GM18861 (cell line): ENCODE results near the gene NRG3.

Source experiments
- ATAC-seq: cut with Tn5 transposase; IDR thresholded peaks from one replicate; pipeline ENCODE4 v1.9.1; 2021; ENCODE audit not compliant: unreplicated experiment

Gene NRG3

DNA sequence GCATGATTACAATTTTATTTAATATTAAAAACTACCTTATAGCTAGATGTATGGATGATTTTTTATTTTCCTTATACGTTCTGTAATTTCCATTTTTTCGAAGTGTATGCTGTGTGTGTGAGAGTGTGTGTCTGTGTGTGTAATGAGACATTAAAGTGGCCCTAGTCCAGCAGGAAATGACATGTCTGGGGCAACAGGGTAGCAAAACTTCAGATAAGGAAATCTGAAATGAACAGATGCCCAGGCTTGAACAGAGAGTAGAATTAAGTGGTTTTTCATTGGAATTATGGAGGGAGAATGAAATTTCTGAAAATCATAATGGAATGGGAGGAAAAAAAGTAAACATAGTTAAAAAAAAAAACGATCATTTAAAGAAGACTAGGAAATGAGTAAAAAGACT is 200.6 kb downstream of the NRG3 start:
- ATAC-seq: no peak

DNA sequence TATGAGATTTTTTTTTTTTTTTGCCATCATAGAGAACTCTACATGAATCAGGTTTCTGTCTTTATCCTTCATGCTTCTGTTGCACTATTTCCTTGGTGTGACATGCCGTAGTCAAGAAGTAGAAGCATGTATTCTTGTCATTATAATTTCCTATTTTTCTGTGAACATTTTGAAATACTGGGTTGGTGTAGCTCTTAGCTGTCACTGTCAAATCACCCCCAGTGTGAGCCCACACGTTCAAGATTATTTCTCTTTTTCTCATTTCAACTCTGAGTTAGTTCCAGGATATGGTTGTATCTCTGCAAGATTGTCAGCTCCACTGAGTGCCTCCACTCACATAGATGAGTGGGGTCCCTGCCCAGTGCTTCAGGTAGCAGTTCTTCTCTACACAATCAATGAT is 209.5 kb downstream of the NRG3 start:
- ATAC-seq: no peak

DNA sequence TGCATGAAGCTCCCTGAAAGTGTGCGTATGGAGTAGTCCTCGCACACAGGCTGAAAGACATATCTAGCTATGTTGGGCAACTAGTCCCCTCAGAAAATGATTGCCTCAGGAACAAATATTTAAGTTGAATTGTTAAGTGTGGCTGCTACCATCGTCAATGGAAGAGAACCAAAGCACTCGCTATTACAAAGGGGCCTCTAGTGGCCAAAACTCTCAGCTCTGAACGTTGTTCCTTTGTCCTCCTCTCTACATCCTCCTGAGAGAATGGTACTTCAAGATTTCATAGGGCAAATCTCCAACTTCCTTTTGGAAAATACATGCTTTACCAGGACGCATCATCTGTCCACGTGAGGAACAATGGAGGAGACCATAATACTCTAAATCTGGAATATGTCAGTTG is 209.9 kb downstream of the NRG3 start:
- no peak for ATAC-seq

DNA sequence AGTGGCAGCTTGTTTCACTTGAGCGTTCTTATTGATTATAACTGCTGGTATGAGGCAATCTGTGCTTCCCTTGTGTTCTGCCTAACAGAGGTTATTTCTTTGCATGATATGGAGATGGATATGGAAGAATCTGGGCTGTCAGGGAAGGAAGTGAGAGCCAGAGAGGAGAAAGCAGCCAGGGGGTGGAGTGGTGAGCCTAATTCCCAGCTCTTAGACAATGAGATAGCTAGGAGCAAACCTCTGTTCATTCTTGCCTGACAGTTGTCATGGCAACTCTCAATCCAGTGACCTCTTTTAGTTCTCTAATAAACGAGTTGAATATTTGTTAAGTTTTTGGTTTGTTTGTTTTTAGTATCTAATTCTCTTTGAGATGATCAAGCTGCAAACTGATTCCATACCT is 214.3 kb downstream of the NRG3 start:
- no peak for ATAC-seq

DNA sequence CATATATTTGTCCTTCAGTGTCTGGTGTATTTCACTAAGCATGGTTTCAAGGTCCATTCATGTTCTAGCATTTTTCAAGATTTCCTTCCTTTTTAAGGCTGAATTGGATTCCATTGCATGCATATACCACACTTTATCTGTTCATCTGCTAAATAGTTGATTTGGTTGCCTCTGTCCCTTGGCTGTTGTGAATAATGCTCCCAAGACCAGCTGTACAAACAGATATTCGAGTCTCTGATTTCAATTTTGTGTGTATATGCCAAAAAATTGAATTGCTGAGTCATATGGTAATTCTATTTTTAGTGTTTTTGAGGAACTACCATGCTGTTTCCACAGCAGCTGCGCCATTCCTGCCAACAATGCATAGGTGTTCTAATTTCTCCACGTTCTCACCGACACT is 216.4 kb downstream of the NRG3 start:
- no peak for ATAC-seq

DNA sequence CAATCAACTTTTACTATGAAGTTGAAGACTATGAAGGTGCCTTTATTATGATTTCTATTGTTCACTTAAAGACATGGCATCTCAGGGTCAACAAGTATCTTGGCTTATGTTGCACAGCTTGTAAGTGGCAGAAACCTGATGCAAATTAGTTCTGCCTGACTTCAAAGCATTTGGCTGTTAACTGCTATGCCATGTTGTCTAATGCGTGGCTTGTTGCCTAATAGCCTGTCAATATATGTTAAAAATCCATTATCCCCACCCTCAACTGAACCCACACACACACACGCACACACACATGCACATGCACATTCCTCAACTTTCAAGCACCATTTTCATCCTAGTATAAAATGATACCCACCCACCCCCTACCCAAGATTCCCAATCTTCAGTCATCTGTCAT is 217.1 kb downstream of the NRG3 start:
- ATAC-seq: no peak

DNA sequence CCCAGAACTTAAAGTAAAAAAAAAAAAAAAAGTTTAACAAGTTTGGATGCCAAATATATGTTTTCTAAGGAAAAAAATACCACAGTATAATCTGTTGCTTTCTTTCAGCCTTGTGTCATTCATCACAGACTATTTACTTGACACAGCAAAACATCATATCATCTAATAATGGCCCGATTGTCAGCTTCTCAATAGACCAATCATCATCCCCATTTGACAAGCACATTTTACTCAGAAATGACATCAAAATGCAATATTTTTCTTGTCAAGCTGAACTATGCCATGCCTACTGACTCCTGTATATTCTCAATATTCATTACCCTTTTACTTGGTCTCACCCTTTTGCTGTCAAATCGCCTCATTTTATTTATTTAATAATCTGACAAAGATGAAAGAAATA is 249.7 kb downstream of the NRG3 start:
- no peak for ATAC-seq

DNA sequence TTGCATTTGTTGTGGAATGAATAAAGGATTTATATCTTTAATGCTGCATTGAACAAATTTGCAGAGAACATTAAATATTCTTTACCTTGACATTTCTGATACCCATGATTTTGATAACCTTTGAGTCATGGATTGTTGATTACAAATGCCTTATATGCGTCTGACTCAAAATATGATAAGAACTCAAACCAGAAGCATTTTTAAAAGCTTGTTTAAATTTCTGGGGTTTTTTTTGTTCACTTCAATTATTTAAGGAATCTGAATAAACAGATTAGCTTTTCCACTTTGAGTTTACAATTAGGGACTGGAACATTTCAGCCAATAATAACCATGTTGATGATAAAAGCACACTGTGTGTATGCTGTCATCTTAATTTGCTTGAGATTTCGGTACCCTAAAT is 253.5 kb downstream of the NRG3 start:
- ATAC-seq: no peak

DNA sequence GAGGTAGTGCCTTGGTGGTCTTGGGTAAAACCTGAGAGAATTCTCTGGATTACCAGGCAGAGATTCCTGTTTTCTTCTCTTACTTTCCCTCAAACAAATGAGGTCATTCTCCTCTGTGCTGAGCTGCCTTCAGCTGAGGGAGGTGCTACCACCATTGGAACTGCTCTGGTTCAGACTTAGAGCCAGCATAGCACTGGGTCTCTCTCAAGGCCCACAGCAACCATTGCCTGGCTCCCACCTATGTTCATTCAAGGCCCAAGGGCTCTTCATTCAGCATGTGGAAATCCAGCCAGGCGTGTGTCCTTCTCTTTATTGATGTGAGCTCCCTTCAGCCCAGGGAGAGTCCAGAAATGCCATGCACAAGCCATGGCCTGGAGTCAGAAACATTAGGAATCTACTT is 261.1 kb downstream of the NRG3 start:
- no peak for ATAC-seq

DNA sequence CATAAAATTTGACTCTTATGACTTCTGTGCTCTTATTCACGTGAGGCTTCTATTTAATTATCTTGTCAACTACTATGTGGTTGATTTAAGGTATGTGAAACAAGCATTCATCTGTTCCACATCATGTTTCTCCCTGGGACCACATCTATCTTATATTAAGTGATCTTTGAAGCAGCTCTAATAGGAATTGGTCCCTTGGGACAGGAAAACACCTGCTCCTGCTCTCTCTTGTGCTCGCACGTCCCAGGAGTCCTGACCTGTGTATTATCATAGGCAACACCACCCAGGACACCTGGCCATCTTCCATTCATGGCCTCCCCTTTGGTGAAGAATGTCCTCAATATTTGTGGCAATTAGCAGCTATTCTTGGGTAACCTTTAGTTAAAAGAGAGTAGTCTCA is 269.2 kb downstream of the NRG3 start:
- no peak for ATAC-seq

DNA sequence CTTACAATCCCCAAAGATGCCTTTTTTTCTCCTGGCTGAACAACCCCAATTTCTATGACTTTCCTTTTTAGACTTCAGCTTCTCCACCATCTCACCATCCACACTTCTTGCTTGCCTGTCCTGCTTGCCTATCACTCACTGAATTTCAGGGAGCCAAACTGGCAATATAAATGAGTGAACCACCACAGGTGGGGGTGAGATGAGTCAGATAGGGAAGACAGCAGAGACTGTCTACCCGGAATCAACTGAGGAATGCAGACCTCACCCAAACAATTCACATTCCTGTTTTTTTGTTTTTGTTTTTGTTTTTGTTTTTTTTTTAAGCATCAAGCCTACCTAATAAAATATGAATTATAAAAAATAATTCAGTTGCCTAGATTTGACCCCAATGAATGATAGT is 273.8 kb downstream of the NRG3 start:
- ATAC-seq: no peak

DNA sequence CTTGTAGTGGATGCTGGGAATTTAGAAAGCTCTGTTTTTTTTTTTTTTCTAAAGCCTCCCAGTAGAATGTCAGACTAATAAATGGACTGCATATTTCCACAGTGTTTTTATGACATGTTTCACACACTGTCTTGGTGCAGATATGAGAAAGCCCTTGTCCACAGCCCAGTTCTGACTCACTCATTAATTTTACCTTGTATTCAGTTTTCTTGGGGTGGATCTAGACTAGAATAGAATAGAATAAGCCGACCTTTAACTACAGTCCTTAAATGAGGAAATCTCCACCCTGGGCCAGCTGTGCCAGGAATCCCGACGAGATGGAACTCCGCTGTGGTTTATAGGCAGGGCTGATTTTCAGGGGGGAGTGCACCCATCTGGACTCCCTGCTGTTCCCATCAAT is 274.7 kb downstream of the NRG3 start:
- ATAC-seq: no peak

DNA sequence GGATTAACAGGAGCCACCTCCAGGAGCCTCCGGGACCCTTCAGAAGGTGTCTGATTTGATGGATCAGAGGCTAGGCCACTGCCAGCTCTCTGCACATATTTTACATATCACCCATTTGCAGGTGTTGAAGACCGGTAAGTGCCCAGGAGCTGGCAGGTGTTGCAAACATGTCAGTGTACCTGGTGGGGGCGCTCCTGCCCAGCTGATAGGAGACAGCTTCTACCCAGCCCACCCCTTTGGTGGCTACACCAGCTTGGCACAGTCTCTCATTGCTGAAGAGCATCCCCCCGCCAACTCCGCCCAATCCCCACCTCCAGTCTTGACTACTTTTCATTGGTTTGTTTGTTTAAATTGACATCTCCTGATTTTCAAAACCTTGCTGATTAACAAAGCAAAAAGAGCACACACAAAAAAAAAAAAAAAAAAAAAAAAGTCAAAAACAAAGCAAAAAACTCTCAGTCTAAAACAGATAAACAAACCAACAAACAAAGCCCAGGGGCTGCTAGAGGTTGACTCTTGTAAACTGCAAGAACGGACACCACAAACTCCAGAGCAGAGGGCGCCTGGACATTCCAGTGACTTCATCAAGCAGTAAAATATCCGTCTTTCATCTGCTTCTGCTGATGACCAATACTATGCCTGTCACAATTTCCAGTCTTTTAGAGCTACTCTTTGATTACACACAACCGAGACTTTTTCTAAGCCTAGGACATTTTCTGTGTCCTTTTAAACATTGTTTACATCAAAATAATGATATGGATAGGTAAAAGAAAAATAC is 275.3 kb downstream of the NRG3 start:
- ATAC-seq: no peak

DNA sequence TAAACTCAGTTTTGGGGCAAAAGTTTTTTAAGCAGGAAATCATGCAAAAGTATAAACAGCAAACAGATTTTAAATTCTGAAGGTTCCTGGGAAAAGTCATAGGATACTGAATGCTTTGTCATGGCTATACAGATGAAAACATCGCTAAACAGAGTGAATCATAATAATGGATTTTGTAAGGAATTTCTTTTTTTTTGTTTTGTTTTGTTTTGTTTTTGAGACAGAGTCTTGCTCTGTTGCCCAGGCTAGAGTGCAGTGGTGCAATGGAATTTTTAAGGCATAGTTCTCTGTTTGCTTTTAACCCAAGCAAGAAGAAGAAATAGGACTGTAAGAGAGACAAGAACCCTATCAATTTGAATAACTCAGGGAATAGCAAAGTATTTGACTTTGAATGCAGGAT is 285.3 kb downstream of the NRG3 start:
- ATAC-seq: no peak

DNA sequence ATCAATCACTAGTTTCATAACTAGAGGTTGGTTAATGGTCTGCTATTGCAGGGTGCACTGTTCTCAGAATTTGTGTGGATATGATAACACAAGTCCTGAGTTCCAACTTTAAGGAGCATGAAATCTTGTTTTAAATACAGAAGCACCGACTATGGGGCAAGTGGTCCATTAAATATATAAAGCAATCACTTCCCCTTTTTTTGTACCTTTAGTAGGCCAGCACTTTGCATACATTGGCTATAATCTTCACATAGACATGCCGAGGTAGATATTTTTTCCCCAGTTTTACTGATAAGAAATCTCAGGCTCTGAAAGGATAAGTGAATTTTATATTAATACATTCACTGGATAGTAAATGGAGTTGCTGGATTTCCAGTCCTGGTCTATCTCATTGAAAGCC is 286.3 kb downstream of the NRG3 start:
- no peak for ATAC-seq

DNA sequence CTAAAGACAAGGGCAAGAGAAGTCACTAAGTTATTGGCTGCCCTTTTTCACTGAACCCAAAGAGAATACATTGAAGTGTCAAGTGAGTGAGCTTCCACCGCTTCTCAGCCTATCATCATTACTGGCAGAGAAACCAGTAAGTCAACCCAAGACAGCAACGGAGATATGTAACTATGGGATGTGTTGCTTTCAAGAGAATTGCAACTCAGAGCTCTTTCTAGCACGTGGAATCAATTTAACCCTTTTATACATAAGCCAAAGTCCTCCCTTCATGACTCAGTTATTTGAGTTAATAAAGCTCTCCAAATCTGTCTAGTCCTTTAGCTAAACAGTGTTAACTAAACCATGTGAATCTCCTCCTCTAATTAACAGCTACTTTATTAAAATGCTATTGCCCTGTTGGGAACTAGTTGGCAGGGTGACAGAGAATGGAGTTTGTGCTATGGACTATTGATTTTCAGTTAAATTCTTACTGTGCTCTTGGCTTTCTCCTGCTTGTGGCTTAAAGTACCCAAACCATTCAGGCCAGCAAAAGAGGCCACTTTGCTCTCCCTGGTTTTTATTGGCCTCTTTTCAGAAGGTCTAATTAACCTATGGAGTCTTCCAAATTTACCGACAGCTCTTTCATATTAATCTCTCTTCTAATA is 287.7 kb downstream of the NRG3 start:
- ATAC-seq: no peak

DNA sequence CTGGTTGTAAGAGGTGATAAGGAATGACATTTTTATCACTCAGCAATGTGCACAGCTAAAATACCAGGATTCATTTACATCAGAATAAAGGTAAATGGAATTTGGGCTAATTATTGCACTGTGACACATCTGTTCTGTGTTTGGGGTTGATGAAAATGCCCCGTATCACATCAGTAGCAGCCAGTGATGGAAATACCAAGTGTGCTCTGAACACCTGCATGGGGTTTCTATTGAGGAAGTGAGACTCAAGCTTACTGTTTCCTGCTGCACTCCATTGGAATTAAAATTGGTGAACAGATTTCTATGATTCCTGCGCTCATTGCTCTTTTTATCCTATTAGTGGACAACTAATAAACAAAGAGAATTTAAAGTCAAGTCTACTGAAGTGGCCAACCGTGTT is 296.9 kb downstream of the NRG3 start:
- ATAC-seq: no peak

DNA sequence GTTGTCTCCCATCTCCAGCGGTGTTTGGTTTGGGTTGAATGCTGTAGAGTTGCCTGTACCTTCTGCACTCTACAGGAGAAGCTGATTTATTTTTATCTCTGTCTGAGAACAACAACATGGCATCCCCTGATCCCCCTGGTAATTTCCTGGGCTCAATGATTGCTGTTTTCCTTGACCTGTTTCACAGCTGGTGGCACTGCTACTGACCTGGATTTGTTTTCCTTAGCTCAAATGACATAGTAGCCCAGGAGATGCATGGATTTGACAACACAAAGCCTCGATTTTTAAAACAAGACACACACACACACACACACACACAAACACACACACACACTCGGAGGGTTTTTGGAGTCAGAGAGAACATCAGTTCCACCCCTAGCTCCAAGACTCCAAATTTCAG is 301.6 kb downstream of the NRG3 start:
- no peak for ATAC-seq

DNA sequence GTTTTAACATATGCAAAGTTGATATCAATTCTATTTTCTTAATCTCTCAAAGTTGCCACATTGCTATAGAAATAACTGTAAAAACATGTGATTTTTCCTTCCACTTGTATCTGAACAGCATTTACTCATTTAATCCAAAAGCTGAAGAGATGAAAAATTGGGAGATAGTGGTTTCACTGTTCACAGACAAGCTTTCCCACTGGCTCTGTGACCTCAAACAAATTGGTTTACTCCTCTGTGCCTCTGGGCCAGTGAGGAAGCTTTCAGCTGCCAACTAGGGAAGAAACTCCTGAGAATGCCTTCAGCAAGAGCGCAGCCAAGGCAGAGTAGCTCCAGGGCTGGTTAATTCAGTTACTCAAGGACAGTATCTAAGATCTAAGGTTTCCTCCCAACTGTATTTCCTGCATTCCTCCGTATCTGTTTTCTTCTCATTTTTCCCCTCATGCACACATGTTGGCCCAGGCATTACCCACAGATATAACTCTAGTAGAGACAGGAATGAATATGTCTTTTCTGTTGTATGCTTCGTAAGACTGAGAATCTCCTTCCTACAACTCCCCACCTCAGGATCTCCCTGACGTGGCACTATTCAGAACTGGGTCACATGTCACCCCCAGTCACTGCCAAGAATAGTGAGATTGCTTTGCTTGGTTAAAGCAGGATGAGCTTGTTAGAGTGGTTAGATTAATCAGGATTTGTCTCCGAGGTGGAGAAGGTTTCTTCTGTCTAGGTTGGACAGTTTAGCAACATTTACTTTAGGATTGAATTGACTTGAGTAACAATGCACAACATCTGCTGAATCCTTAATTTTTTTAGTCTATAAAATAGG is 315.7 kb downstream of the NRG3 start:
- ATAC-seq: no peak

DNA sequence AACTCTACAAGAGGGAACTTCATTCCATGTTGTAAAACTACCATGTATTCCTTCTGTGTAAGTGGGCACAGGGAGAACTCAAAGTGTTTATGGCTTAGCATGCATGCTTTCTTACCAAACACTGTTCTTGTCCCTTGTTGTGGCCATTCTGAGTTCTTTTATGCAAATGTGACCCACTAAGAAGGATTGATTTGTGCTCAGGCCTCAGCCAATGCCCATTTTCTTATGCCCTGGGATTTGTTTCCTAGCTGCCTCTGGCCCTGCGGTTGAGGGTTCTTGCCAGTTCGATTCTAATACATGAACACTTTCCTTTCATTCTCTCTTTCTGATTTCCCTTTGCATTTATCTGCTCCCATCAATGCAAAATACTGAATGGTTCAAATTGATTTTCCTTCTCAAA is 316.7 kb downstream of the NRG3 start:
- no peak for ATAC-seq

DNA sequence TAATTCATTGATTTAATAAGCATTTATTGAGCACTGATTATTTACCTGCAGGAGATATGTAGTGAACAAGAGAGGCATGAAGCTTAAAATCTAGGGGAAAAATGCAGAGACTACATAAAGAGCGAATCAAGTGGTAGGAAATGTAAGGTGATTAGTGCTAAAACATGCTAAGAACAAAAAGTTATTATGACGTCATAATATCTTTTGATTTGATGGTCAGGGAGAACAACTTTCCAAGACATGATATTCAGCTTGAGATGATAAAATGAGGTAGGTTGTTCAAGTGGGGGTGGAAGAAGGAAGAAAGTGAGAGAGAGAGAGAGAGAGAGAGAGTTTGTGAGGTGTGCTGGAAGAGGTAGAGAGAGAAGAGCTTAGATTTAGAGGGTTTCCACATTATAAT is 317.7 kb downstream of the NRG3 start:
- ATAC-seq: no peak

DNA sequence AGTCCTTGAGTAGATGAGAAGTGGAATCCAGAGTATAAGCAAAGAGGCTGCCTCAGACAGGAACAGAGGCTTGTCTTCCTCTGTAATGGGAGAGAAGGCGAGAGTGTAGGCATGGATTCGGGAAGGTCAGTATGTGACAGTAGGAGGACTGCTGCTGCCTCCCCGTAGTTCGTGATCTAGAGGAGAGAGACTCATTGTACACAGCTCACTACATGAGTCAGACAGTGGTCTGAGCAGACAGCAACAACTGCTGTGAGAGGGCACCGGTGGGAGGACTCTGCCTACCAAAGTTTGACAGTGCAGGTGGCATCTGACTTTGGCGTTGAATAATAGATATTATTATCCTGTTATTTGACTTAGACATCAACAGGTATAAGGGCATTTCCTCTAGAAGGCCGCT is 319.4 kb downstream of the NRG3 start:
- no peak for ATAC-seq
